OCI-LY3 (cell line): ENCODE data around the gene VPS35.
A peak's percentile ranks its signal among the peaks of the same experiment; 100 is the strongest.

Experiments
- H2AFZ ChIP-seq: fragments of 200-600, 300-600 bp; shearing (Covaris generic); 2 replicates; pipeline ENCODE4 v1.6.0; 2014; ENCODE audit warnings: antibody characterized with exemption, low read depth, low read length
- H3K27ac ChIP-seq: fragments of 200-600, 300-600 bp; sonication (generic); 2 replicates; pipeline ENCODE4 v1.5.1; 2014; ENCODE audit warnings: mild to moderate bottlenecking, low read length, moderate library complexity, mixed read lengths
- H3K27me3 ChIP-seq: fragments of 200-600, 300-600 bp; sonication (generic); 2 replicates; pipeline ENCODE4 v1.6.1; 2014; ENCODE audit warnings: low read depth, low read length, mixed read lengths
- H3K36me3 ChIP-seq: fragments of 200-600, 300-600 bp; sonication (generic); replicated peaks from 2 replicates; pipeline ENCODE3; 2014; ENCODE audit warnings: low read depth, low read length, mixed read lengths
- H3K4me1 ChIP-seq: fragments of 300-600, 200-600 bp; sonication (generic); 2 replicates; pipeline ENCODE4 v1.6.1; 2014; ENCODE audit warnings: low read length, mixed read lengths
- H3K4me2 ChIP-seq: fragments of 200-600, 300-600 bp; sonication (generic); 2 replicates; pipeline ENCODE4 v1.6.1; 2014; ENCODE audit warnings: low read length, mixed read lengths
- H3K4me3 ChIP-seq: fragments of 300-600, 200-600 bp; sonication (generic); 2 replicates; pipeline ENCODE4 v1.5.1; 2014; ENCODE audit warnings: antibody characterized with exemption, mild to moderate bottlenecking, low read length, moderate library complexity
- H3K79me2 ChIP-seq: fragments of 300-600, 200-600 bp; shearing (Covaris generic); 2 replicates; pipeline ENCODE4 v1.6.1; 2014; ENCODE audit warnings: mild to moderate bottlenecking, low read length, mixed read lengths
- H3K9ac ChIP-seq: fragments of 300-600, 200-600 bp; shearing (Covaris generic); 2 replicates; pipeline ENCODE4 v1.6.0; 2014; ENCODE audit warnings: mild to moderate bottlenecking, low read length, moderate library complexity
- H3K9me3 ChIP-seq: fragments of 200-600, 300-600 bp; shearing (Covaris generic); 2 replicates; pipeline ENCODE4 v1.6.1; 2014; ENCODE audit warnings: low read length, mixed read lengths; ENCODE audit not compliant: insufficient read depth
- H4K20me1 ChIP-seq: fragments of 200-600, 300-600 bp; sonication (generic); 2 replicates; pipeline ENCODE4 v1.6.1; 2016; ENCODE audit warnings: low read length, mixed read lengths; ENCODE audit not compliant: insufficient read depth
- EZH2phosphoT487 ChIP-seq: fragments of 200-600 bp; shearing (Covaris generic); IDR thresholded peaks from 2 replicates; pipeline ENCODE4 v1.6.1; 2018; ENCODE audit warnings: antibody characterized with exemption, mixed run types, low read depth
- TF ChIP-seq, protein P1 (sequence below): fragments of 200-600, 300-600 bp; sonication (generic); IDR thresholded peaks from 2 replicates; pipeline ENCODE4 v1.5.1; 2014; ENCODE audit warnings: antibody characterized with exemption, low read length, low read depth

VPS35 gene

DNA sequence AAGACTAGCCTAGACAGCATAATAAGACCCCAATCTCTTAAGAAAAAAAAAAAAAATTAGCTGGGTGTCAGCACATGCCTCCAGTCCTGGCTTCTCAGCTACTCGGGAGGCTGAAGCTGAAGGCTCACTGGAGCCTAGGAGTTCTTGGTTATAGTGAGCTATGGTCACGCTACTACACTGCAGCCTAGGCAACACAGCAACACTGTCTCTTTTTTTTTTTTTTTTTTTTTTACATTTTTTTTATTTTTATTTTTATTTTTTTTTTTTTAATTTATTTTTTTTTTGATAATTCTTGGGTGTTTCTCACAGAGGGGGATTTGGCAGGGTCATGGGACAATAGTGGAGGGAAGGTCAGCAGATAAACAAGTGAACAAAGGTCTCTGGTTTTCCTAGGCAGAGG is 4.6 kb upstream of the VPS35 start:
- H3K27ac ChIP-seq, result no peak overlapping the region
- no peaks in the 10 kb centered on the region for H3K27me3 ChIP-seq
- peaks cover 34% of the 10 kb centered on the region for H3K79me2 ChIP-seq
- TF ChIP-seq, protein P1, sequence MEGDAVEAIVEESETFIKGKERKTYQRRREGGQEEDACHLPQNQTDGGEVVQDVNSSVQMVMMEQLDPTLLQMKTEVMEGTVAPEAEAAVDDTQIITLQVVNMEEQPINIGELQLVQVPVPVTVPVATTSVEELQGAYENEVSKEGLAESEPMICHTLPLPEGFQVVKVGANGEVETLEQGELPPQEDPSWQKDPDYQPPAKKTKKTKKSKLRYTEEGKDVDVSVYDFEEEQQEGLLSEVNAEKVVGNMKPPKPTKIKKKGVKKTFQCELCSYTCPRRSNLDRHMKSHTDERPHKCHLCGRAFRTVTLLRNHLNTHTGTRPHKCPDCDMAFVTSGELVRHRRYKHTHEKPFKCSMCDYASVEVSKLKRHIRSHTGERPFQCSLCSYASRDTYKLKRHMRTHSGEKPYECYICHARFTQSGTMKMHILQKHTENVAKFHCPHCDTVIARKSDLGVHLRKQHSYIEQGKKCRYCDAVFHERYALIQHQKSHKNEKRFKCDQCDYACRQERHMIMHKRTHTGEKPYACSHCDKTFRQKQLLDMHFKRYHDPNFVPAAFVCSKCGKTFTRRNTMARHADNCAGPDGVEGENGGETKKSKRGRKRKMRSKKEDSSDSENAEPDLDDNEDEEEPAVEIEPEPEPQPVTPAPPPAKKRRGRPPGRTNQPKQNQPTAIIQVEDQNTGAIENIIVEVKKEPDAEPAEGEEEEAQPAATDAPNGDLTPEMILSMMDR, result no peak
- TF ChIP-seq EZH2phosphoT487, result no peak
- no peaks in the 10 kb centered on the region for H3K9me3 ChIP-seq
- peaks cover 18% of the 10 kb centered on the region for H3K4me1 ChIP-seq
- peaks cover 13% of the 10 kb centered on the region for H4K20me1 ChIP-seq
- no peak overlapping the region for H3K4me3 ChIP-seq
- H3K36me3 ChIP-seq, result peaks cover 54% of the 10 kb centered on the region
- H3K9ac ChIP-seq, result no peak overlapping the region
- H3K4me2 ChIP-seq, result no peak overlapping the region
- H2AFZ ChIP-seq, result no peak overlapping the region

DNA sequence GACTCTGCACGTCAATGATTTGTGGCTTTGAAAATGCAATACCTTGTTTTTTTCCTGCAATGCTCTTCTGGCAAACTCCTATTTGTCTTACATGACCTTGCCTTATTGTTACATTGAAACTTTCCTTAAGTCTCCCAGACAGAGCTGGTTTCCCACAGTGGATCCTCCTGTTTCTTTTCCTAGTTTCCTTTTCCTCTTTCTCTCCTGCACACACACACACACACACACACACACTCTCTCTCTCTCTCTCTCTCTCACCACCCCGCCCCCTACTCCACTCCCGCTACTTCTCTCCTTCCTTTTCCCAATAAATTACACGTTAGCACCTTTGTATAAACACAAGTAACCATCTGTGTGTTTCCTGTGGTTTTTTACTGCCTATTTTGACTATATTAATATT is 2.7 kb upstream of the VPS35 start:
- Histone ChIP-seq H3K9me3 (no peaks in the 10 kb centered on the region), H3K27me3 (no peaks in the 10 kb centered on the region), H3K4me1 (peaks cover 31% of the 10 kb centered on the region), H2AFZ (no peak overlapping the region), H3K9ac (no peak overlapping the region), H3K27ac (no peak overlapping the region), H3K4me2 (peak overlapping the region; percentile 87; the same call in 1 of the 2 replicates), H3K4me3 (no peak overlapping the region), H3K79me2 (peaks cover 53% of the 10 kb centered on the region), H4K20me1 (peaks cover 27% of the 10 kb centered on the region), H3K36me3 (peaks cover 41% of the 10 kb centered on the region)
- TF ChIP-seq EZH2phosphoT487, result no peak
- TF ChIP-seq, protein P1, result no peak

DNA sequence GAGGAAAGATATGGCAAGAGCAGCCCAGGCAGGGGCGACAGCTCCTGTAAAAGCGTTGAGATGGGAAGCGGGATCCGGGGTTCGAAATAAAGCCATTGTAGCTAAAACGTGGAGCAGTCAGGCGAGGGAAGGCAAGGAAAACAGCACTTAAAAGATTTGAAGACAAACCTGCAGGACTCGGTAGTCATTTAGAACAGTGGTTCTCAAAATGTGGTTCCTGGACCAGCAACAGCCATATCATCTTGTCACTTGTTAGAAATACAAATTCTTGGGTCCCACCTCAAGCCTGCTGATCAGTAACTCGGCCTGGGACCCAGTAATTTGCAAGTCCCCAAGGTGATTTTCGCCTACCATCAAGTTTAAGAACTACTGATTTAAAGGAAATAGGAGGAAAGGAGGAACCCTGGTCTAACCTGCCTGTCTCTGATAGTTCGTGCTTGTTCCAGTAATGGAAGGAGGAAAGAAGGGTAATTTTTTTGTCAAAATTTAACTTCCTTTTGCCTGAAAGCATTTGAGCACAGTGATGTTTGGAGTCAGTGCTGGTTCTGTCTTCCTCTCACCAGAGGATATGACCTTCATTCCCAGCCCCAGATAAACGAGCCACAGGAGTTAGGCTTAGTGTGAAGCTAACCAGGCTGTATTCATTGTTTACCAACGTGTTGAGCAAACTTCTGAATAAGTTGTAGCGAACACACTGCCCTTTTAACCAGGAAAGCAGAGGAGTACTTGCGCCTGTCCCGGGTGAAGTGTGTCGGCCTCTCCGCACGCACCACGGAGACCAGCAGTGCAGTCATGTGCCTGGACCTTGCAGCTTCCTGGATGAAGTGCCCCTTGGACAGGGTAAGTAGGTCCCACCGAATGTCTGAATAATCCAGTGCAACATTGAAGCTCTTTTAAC is 1.6 kb upstream of the VPS35 start:
- Histone ChIP-seq H3K79me2 (peaks cover 64% of the 10 kb centered on the region), H3K36me3 (peaks cover 31% of the 10 kb centered on the region), H3K27ac (peak overlapping the region; percentile 79), H3K9me3 (no peaks in the 10 kb centered on the region), H3K9ac (peak overlapping the region; percentile 86), H2AFZ (no peak overlapping the region), H3K4me3 (peak overlapping the region; percentile 83), H4K20me1 (peaks cover 33% of the 10 kb centered on the region), H3K27me3 (no peaks in the 10 kb centered on the region), H3K4me2 (peak overlapping the region; percentile 87), H3K4me1 (peaks cover 31% of the 10 kb centered on the region)
- TF ChIP-seq, protein P1, result no peak; the same call in 1 of the 2 replicates
- no peak for TF ChIP-seq EZH2phosphoT487
